Measurements from ENCODE around the gene SPEM1. TPM values are rescaled to one million over a fixed set of nuclear protein-coding genes. Genes with fewer than 3 reads are reported as not detected.
A peak's percentile ranks its signal among the peaks of the same experiment; 100 is the strongest.

Gene SPEM1
- total and polyA plus RNA-seq, 12 donors, result not detected

- peak in 1 of 2 donors; percentile 55 for DNase-seq
- Histone ChIP-seq H3K36me3 (peaks cover 0 to 22% (median 0%) of the 10 kb centered on the region in 9 donors), H3K9me3 (peaks cover 0 to 4% (median 0%) of the 10 kb centered on the region in 11 donors), H3K4me3 (peak overlapping the region in 9 of 10 donors; percentile 34 to 55 (median 51)), H3K27me3 (peaks cover 0 to 58% (median 0%) of the 10 kb centered on the region in 7 donors), H3K4me1 (peaks cover 6 to 33% (median 30%) of the 10 kb centered on the region in 9 donors), H3K27ac (peak overlapping the region in 2 of 10 donors; percentile 15 to 50)
- peak; percentile 51 to 77 (median 62) for ATAC-seq
- intact Hi-C loops (cut with DNase I), result no loop called here
- 9 to 16% methylated on average over 65 of the region's 65 CpGs for WGBS, 2 donors
- TF ChIP-seq CTCF (IDR thresholded peaks at IDR 0.05), result no peak
Measured at GRCh38 chr17:7383742-7384488, 36.2 kb upstream of the SPEM1 start.

- no peak for TF ChIP-seq CTCF (IDR thresholded peaks at IDR 0.05)
- peaks cover 0 to 28% (median 6%) of the 10 kb centered on the region in 9 donors for H3K36me3 ChIP-seq
- peaks cover 6 to 33% (median 30%) of the 10 kb centered on the region in 9 donors for H3K4me1 ChIP-seq
- no peaks in the 10 kb centered on the region for H3K9me3 ChIP-seq
- H3K27ac ChIP-seq, result peak overlapping the region in 2 of 10 donors; percentile 15 to 50
- H3K4me3 ChIP-seq, result peak overlapping the region in 9 of 10 donors; percentile 34 to 55 (median 51)
- intact Hi-C loops (cut with DNase I), result no loop called here
- 53 to 54% methylated on average over 23 of the region's 23 CpGs for WGBS, 2 donors
- no peak for ATAC-seq
- no peak for DNase-seq
- H3K27me3 ChIP-seq, result peaks cover 0 to 51% (median 0%) of the 10 kb centered on the region in 7 donors
Measured at GRCh38 chr17:7384489-7385081, 35.5 kb upstream of the SPEM1 start.

- DNase-seq, result no peak
- no peak overlapping the region for H3K27ac ChIP-seq
- H3K4me1 ChIP-seq, result peaks cover 1 to 31% (median 17%) of the 10 kb centered on the region in 9 donors
- H3K4me3 ChIP-seq, result no peak overlapping the region
- no peaks in the 10 kb centered on the region for H3K9me3 ChIP-seq
- 95% methylated on average over 9 to 10 of the region's 10 CpGs for WGBS, 2 donors
- intact Hi-C loops (cut with DNase I), result no loop called here
- TF ChIP-seq CTCF (IDR thresholded peaks at IDR 0.05), result no peak
- peaks cover 0 to 60% (median 10%) of the 10 kb centered on the region in 9 donors for H3K36me3 ChIP-seq
- H3K27me3 ChIP-seq, result peaks cover 0 to 9% (median 0%) of the 10 kb centered on the region in 7 donors
- ATAC-seq, result no peak
Measured at GRCh38 chr17:7388856-7389255, 31.3 kb upstream of the SPEM1 start.

Data from heart right ventricle (tissue), 16 donors.